HG02623 (cell line): ENCODE measurements around the gene FMN2.

Experiments
- ATAC-seq: cut with Tn5 transposase; IDR thresholded peaks from one replicate; pipeline ENCODE4 v1.9.1; 2021; ENCODE audit warnings: moderate library complexity; ENCODE audit not compliant: unreplicated experiment

FMN2 gene

GRCh38 chr1:240096974-240097373 is 5.3 kb downstream of the FMN2 start:
- no peak for ATAC-seq

- ATAC-seq: no peak
Observed at GRCh38 chr1:240098534-240098933, 6.9 kb downstream of the FMN2 start.

GRCh38 chr1:240099329-240099728 is 7.6 kb downstream of the FMN2 start:
- ATAC-seq: no peak

GRCh38 chr1:240099748-240100147 is 8.1 kb downstream of the FMN2 start:
- ATAC-seq: no peak

- ATAC-seq: no peak
Observed at GRCh38 chr1:240100371-240100934, 8.8 kb downstream of the FMN2 start.

GRCh38 chr1:240101306-240101705 is 9.6 kb downstream of the FMN2 start:
- no peak for ATAC-seq

- ATAC-seq: no peak
Observed at GRCh38 chr1:240101737-240102136, 10.1 kb downstream of the FMN2 start.

GRCh38 chr1:240104672-240105071 is 13.0 kb downstream of the FMN2 start:
- no peak for ATAC-seq

GRCh38 chr1:240107058-240107684 is 15.5 kb downstream of the FMN2 start:
- no peak for ATAC-seq

- no peak for ATAC-seq
Observed at GRCh38 chr1:240109130-240109529, 17.4 kb downstream of the FMN2 start.

- ATAC-seq: no peak
Observed at GRCh38 chr1:240109920-240110636, 18.4 kb downstream of the FMN2 start.

GRCh38 chr1:240111558-240111957 is 19.9 kb downstream of the FMN2 start:
- ATAC-seq: no peak

- no peak for ATAC-seq
Observed at GRCh38 chr1:240114222-240114621, 22.5 kb downstream of the FMN2 start.

- ATAC-seq: no peak
Observed at GRCh38 chr1:240115831-240116230, 24.1 kb downstream of the FMN2 start.

GRCh38 chr1:240116831-240117769 is 25.4 kb downstream of the FMN2 start:
- ATAC-seq: no peak

GRCh38 chr1:240117930-240118329 is 26.2 kb downstream of the FMN2 start:
- ATAC-seq: no peak

GRCh38 chr1:240122639-240123613 is 31.2 kb downstream of the FMN2 start:
- ATAC-seq: no peak

GRCh38 chr1:240126821-240127220 is 35.1 kb downstream of the FMN2 start:
- no peak for ATAC-seq

- ATAC-seq: no peak
Observed at GRCh38 chr1:240128366-240128765, 36.7 kb downstream of the FMN2 start.

- no peak for ATAC-seq
Observed at GRCh38 chr1:240134113-240134512, 42.4 kb downstream of the FMN2 start.
